GM19193 (cell line): Measurements from ENCODE around the gene APOC4.
A peak's percentile ranks its signal among the peaks of the same experiment; 100 is the strongest.

ENCODE experiments used
- POLR2A ChIP-seq: IDR thresholded peaks from 4 replicates; pipeline ENCODE4 v1.6.1; 2011; ENCODE audit not compliant: insufficient read depth, insufficient read length; ENCODE audit errors: extremely low read depth

Gene APOC4

DNA sequence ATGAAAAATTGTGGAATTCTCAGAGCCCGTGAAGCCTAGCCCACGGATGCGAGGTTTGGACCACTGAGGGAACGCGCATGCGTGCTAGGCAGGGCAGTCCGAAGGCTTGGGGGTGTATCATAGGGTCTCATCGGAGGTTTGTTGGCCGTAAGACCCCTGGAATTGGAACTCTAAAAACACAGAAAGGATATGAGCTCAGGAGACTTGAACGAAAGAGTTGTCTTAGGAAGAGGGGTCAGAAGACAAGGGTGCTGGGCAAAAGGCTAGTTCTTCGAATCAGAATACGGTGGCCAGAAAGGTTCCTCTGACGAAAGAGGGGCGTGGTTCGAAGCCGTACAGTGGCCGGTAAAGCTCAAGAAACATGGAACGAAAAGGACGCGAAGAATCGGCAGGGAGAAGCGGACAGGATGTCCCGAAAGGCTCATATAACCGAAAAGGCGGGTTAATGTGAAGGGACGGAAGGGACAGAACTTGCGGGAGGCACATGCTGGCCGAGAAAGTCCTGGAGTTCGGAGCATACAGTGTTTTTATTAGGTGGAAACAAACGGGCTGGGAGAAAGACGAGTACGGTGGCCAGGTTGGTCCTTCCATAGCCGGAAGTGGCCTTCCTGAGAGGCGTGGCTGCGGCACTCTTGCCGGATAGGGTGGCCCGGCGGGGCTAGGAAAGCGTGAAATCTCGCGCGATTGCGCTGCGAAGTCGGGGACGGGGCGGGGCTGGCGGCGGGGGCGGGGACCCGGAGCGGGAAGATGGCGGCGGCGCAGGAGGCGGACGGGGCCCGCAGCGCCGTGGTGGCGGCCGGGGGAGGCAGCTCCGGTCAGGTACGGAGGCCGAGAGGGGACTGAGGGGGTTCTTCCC, 12.8 kb downstream of the APOC4 start, which contains the start of gene CLPTM1:
CLPTM1 (plus strand) TSS at position 732 of the 856 bp plus-strand sequence; CDS start at position 748, 16 bp downstream.
- TF ChIP-seq POLR2A, result peak; percentile 93

DNA sequence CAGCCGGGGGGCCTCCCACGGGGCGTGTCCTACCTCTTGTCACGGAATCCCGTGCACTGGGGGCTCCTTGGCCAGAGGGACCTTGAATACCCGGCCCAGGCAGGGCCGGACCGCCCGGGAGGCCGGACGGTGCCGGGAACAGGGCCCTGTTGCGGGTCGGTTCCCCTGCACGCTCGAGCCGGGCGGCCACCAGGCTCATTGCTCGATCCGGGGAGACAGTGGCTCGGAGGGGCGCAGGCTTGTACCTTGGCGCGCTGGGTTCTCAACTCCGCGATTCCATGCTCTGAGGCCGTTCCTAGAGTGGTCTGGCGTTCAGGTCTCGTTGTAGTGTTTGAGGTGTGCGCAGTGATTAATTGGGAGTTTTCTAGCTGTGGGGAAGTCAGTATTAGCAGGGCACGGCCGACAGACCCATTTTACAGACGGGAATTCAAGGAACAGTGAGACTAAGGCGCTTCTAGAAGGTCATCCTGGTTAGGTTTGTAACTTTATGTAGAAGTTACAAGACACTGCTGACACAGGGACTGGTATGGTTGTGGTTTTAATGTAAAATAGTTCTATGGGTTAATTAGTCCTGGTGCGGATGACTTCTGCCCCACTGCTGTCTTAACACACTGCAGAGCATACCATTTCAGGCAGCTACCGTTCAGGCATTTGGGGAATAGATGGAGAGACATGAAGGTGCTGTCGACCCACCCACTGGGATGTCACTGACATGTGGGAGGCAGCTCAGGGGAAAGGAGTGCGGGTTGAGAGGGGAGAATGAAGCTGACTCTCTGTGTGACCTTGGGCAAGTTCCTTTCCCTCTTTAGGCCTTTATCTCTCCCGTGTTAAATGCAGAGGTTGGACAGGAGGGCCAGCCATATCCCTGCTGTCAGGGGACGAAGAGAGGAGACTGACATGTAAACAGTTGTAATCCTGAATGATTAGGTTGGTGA, 13.7 kb downstream of the APOC4 start:
- TF ChIP-seq POLR2A, result no peak

DNA sequence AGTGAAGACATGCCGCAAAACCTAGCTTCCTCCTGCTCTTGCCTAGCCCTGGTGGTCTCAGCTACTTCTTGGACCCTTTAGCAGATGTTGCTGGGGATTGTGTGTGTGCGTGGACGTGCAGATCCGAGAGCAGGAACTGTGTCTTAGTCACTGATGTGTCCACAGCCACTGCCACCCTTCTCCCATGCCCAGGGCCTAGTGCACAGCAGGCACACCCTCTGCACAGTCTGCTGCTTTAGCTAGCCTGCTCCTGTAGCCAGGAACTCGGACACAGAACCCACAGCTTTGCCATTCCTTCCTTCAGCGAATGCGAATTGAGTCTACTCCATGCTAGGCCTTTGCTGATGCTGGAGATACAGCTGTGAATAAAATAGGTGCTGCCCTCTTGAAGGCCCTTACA, 15.5 kb downstream of the APOC4 start:
- TF ChIP-seq POLR2A, result no peak

DNA sequence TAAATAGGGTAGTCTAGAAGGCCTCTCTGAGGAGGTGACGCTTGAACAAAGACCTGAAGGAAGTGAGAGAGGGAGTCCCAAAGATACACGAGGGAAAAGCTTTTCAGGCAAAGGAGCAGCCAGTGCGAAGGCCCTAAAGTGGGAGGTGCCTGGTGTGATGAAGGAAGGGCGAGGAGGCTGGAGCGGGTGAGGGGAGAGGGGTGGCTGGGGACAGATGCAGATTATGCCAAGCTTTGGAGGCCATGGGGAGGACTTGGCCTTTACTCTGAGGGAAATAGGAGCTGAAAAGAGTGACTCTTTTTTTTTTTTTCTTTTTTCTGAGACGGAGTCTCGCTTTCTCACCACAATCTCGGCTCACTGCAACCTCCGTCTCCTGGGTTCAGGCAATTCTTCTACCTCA, 16.1 kb downstream of the APOC4 start:
- no peak for TF ChIP-seq POLR2A

DNA sequence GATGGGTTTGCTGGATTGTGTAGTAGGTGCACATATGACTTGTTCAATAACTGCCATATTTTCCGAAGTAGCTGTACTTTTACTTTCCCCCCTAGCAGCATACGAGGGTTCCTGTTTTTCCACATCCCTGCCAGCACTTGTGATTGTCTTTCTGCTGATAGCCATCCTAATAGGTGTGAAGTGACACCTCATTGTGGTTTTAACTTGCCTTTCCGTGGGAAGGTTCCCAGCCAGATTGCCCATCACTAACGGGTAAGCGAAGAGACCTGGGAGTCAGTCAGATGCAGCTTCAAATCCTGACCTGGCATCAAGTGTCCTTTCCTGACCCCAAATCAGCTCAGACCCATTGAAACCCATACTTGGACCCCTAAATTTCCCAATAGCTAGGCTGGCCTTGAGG, 17.7 kb downstream of the APOC4 start:
- no peak for TF ChIP-seq POLR2A

DNA sequence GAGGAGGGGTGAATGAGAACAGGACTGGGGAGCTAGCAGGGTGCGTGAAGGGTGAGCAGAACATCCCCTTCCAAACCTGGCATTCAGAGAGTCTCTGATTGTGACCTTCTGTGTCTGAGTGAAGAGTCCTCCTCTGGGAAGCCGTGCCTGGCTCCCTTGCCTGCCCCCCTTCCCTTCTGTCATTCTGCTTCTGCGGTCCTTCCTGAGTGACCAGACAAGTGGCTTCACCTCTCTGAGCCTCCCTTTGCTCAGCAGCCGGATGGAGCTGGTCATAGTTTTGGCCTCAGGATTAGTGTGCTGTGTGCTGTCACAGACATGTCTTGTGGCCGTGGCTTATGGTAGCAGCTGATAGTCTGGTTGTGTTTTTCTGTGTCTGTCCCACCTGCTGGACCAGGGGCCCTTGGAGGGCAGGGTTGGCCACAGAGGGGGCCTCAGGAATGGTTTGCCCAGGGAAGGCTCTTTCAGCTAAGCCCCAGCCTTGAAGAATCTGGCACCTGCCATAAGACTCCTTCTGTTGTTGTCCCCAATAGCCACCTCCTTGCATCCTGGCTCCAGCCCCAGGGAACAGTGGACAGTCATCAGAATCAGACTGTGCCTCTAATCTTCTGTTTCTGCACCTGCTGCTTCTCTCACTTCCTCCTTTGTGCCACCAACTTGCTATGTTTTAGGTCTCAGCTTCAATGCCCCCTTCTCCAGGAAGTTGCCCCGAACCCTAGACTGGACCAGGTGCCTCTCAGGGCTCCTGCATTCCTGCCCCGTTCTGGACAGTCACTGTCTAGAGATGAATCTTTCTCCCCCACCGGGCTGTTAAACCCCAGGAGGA, 19.1 kb downstream of the APOC4 start:
- TF ChIP-seq POLR2A, result no peak

DNA sequence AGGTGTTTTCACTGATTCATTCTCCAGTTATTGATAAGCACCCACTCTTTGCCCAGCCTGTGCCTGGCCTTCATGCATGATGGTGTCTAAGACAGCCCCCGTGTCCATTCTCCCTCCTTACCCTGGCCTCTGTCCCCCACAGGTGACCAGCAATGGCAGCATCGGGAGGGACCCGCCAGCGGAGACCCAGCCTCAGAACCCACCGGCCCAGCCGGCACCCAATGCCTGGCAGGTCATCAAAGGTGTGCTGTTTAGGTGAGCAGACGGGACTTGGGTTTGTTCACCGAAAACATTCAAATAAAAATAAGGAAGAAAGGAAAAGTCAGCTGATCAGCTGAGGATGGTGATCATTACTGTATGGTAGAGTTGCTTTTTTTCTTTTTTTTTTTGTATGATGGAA, 19.8 kb downstream of the APOC4 start:
- TF ChIP-seq POLR2A, result no peak

DNA sequence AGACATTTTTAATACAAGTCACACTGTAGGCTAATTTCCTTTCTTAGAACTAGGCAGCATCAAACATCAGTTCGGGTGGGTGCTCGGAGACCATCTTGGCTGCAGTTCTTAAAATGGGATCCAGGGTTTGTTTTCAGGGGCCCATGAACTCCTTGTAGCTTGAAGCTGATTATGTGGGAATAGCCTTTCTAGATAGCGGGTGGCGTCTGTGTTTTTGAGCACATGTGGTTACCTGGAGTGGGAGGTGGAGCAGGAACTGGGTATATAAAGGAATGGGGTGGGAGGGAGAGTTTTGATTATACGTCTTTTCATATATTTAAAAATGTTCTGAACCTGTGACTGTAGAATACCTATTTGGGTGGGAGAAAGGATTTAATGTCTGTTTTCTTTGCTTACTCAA, 26.1 kb downstream of the APOC4 start:
- TF ChIP-seq POLR2A, result no peak

DNA sequence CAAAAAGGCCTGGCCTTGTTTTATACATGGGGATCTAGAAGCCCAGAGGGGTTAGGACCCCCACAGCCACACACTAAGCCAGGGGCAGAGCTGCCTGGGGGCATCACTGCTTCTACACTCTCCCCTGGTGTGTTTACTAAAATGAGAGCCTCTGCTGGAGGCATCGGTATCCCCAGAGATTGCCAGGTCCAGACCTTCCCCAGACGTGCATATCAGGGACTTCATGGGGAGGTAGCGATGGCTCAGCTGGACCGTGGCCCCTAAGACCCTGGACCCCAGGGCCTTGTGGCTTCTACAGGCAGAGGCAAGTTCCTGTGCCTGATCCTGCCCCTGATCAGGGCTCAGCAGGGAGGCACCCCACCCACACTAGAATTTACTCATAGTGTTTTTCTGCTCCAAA, 26.6 kb downstream of the APOC4 start:
- TF ChIP-seq POLR2A, result no peak

DNA sequence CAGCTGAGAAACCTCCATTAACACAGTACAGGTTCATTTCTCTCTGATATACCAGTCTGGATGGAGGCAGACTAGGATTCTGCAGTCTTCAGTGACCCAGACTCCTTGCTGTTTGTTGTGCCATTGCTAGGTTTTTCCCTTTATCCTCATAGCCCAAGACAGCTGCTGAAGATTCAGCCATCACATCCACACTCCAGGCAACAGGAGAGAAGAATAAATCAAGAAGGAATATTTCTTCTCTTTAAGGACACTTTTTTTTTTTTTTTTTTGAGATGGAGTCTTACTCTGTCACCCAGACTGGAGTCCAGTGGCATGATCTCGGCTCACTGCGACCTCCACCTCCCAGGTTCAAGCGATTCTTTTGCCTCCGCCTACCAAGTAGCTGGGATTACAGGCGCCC, 27.4 kb downstream of the APOC4 start:
- no peak for TF ChIP-seq POLR2A

DNA sequence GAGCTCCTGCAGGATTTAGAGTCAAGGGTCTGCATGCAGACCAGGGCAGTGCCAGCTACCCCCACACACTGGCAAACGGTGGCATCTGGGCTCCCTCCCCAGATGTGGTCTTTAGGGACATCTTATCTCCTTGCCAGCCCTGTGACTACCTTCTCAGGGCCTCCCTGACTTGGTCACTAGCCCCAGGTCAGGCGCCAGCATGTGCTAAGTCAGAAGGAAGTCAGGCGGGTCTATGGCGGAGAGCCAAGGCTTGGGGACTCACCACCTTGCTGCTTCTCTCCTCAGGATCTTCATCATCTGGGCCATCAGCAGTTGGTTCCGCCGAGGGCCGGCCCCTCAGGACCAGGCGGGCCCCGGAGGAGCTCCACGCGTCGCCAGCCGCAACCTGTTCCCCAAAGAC, 30.8 kb downstream of the APOC4 start:
- no peak for TF ChIP-seq POLR2A

DNA sequence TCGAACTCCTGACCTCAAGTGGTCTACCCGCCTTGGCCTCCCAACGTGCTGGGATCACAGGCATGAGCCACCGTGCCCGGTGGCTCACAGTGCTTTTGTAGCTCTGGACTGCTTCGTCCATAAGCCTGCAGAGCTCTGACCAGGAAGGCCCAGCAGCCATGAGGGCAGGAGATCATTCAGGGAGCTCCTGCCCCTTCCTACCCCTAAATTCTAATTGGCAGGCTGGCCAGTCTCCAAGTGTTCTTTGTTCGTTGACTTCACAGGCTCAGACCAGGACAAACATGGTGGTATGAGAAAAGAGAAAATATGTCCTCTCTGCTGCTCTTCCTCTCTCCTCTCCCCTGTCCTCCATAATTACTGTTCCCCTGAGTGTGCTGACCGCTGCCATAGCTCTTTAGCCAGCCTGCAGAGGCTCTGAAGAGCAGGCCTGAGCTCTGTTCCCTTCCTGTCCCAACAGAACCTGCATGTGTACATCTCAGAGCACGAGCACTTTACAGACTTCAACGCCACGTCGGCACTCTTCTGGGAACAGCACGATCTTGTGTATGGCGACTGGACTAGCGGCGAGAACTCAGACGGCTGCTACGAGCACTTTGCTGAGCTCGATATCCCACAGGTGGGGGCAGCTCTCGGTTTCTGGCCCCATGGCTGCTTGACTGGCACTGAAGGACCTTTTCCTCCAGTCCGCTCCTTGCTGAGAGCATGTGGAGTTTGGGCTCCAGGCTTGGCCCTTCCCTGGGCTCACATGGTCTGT, 32.1 kb downstream of the APOC4 start:
- no peak for TF ChIP-seq POLR2A

DNA sequence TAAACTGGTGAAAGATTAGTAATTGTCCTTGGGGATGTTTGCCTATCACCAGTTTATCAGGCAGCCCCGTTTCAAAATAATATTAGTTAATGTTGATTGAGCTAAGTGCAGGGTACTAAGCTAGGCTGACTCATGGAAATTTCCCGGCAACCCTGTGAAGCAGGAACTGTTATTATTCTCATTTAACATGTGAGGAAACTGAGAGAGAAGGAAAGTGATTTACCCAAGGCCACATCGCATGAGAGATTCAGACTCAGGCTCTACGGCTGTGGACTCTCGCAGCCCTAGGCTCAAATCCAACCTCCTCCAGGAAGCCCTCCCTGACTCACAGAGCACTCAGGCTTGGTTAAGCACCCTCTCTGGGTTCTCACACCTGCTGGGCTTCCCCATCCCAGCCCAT, 32.8 kb downstream of the APOC4 start:
- TF ChIP-seq POLR2A, result no peak

DNA sequence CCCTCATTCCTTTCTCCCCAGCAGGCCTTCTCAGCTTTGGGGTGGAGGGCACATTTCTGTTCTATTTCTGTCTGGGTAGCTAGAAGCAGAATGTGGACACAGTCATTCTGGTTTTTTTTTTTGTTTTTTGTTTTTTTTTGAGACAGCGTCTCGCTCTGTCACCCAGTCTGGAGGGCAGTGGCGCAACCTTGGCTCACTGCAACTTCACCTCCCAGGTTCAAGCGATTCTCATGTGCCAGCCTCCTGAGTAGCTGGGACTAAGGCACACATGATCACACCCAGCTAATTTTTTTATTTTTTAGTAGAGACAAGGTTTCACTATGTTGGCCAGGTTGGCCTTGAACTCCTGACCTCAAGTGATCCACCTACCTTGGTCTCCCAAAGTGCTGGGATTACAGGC, 33.4 kb downstream of the APOC4 start:
- TF ChIP-seq POLR2A, result no peak
